Dedifferentiated amniotic fluid mesenchymal stem cell (primary cell): ENCODE results near the gene VKORC1L1.
"Not testable (repeated sequence)": the region's sequence is repeated elsewhere in the genome, so short reads cannot be mapped to it uniquely, and the experiment has no call there.

Experiments used
- DNase-seq: peaks from one replicate; pipeline ENCODE4 v3.0.0-alpha.2; 2016; ENCODE audit errors: extremely low spot score

The VKORC1L1 gene

DNA sequence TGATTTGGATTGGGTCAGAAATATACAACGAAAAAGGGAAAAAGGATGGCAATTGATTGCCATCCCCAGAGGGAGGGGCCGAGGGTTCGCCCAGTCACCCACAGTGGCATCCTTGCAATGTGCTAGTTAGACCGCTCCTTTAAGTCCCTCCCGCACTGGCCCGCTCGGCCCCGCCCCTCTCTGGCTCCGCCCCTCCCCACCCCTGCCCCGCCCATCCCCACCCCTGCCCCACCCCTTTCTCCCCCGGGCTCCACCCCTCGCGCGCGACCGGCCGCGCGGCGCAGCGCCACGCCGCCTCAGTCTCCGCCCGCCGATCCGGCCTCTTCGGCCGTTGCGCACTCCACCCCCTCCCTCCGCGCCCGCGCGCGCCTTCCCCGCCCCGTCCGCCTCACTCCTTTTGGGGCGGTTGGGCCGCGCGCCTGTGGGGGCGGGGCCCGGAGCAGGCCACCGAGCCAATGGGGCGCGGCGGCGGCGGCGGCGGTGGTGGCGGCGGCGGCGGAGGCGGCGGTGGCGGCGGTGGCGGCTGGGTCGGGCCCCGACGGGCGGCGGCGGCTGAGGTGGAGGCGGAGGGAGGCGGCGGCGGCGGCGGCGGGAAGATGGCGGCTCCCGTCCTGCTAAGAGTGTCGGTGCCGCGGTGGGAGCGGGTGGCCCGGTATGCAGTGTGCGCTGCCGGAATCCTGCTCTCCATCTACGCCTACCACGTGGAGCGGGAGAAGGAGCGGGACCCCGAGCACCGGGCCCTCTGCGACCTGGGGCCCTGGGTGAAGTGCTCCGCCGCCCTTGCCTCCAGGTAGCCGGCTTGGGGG lies at the start of gene VKORC1L1:
TSS of gene VKORC1L1 (plus strand) at position 299 of the 806 bp plus-strand sequence. CDS start at position 597, 298 bp downstream.
- peak; percentile 87 for DNase-seq

DNA sequence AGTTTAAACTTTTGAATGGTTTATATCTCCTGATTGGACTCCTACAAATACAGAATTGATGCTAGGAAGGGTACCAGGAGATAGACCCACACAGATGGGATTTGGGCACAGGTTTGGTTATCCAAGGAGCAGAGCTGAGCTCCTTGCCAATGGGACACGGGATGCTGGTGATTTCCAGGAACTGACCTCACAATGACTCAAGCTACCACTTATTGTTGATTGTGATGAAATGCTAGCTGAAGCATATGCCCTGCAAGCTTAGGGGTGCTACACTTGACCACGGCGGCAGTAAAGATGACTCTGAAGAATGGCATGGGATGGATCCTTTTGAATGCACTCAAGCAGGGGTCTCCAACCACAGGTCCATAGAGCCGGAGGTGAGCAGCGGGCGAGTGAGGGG lies 45.5 kb upstream of the VKORC1L1 start:
- no peak for DNase-seq

DNA sequence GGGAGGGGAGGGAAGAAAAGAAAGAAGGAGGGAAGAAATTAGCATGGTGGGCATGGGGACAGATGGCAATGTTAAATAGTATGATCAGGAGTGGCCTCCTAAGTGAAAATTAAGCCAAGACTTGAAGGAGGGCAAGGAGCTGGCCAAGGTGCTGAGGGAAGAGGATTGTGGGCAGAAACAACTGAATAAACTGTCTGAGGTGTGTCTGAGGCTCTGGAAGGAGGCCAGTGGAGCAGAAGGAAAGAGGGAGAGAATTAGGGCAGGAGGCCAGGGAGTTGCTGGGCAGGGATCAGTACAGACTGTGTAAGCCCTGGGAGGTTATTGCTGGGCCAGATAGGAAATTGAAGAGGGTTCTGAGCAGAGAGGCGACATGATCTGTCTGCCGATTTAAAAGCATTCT lies 40.6 kb upstream of the VKORC1L1 start:
- DNase-seq = peak; percentile 15

DNA sequence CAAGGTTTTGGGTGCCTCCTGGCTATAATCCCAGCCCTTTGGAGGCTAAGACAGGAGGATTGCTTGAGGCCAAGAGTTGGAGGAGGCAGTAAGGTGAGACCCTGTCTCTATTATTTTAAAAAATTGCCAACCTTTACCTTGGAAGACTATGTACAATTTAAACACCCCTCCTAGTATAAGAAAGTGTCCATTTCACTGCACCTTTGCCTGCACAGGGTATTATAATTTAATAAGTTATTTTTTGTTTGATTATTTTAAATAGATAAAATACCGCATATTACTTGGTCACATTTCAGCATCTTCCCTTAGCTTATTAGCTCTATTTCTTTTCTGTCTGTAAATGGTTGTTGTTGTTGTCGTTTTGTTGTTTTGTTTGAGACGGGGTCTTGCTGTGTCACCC lies 36.2 kb upstream of the VKORC1L1 start:
- DNase-seq = not testable (repeated sequence)

DNA sequence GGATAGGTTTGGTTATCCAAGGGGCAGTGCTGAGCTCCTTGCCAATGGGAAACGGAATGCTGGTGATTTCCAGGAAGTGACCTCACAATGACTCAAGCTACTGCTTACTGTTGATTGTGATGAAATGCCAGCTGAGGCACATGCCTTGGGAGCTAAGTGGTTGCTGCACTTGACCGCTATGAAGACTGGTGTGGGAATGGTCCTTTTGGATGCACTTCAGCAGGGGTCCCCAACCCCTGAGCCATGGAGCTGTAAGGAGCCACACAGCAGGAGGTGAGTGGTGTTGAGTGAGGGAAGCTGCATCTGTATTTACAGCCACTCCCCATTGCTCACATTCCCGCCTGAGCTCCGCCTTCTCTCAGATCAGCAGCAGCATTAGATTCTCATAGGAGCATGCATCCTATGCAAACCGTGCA lies 35.3 kb upstream of the VKORC1L1 start:
- not testable (repeated sequence) for DNase-seq

DNA sequence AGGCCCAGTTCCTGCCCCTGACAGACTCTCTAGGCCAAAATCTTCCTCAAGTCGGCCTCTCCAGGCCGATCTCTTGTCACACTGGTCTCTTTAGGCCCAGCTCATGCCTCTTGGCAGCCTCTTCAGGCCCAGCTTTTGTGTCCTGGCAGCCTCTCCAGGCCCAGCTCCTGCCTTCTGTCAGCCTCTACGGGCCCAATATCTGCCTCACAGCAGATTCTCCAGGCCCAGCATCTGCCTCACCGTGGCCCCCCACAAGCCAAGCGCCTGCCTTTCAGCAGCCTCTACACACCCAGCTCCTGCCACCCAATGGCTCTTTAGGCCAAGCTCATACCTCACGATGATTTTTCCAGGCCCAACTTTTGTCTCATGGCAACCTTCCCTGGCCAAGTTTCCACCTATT lies 33.0 kb upstream of the VKORC1L1 start:
- no peak for DNase-seq

DNA sequence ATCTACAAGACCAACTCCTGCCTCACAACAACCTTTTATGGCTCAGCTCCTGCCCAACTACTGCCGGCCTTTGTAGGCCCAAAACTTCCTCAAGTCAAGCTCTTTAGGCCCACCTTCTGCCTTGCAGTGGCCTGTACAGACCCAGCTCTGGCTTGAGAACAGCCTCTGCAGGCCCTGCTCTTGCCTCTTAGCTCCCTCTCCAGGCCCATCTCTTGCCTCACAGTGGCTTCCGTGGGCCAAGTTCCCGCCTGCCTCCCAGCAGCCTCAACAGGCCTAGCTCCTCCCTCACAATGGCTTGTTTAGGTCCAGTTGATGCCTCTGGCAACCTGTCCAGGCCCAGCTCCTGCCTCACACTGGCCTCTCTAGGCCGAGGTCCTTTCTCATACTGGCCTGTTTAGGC lies 32.4 kb upstream of the VKORC1L1 start:
- DNase-seq = no peak

DNA sequence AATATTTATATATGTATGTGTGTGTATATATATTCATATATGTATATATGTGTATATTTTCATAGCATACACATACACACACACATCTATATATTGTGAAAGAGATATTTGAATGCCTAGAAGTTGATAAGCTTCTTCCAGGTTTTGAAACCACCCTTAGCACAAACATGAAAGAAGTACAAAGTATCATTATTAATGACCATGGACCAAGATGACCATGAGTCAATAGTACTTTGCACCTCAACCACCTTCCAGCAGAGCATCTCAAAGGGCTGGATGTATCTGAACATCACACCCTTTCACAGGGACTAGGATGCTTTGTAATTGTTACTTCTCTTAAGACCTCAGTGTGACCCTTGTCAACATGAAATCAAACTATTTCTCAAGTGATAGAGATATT lies 29.3 kb upstream of the VKORC1L1 start:
- not testable (repeated sequence) for DNase-seq

DNA sequence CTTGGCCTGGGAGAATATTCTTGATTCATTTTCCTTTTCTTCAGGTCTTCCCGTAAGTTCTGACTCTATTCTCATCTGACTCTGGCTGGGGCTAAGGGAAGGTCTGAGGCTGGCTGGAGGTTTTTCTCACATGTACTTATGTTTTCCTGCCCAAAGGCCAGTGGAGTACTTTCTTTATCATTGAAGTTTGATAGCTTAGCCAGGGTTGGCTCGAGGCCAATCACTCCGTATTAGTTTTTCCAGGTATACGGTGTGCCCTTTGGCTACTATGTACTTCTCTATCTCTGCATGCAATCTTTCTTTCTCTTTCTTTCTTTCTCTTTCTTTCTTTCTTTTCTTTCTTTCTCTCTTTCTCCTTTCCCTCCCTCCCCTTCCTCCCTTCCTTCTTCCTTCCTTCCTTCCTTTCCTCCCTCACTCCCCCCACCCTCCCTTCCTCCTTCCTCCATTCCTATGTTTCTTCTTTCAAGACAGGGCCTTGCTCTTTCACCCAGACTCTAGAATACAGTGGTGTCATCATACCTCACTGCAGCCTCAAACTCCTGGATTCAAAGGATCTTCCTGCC lies 26.8 kb upstream of the VKORC1L1 start:
- no peak for DNase-seq

DNA sequence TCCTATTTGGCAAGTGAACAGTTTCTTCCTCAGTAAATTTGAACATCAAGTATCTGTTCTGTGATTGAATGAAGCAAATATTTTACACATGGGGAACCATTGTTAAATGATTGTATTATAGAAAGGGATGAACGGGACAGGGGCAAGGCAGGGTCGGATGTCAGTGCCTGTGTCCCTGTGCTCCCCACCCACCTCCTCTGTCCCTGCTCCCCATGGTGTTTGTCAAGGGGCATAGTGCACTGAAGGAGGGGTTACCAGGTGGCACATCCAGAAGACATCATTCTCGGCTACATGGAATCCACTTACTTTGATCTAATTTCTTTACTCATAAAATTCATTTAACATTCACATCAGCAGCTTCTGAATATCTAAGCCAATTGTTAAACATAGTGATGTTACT lies 19.4 kb upstream of the VKORC1L1 start:
- not testable (repeated sequence) for DNase-seq

DNA sequence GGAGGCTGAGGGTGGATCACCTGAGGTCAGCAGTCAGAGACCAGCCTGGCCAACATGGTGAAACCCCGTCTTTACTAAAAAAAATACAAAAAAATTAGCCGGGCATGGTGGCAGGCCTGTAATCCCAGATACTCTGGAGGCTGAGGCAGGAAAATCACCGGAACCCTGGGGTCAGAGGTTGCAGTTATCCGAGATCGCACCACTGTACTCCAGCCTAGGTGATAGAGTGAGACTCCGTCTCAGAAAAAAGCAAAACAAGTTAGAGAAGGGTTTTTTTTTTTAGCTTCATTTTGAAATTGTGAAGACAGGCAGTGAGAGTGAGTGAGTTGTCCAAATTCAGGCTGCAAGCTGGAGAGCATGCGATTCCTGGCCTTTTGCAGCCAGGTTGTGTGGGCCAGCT lies 19.0 kb upstream of the VKORC1L1 start:
- not testable (repeated sequence) for DNase-seq

DNA sequence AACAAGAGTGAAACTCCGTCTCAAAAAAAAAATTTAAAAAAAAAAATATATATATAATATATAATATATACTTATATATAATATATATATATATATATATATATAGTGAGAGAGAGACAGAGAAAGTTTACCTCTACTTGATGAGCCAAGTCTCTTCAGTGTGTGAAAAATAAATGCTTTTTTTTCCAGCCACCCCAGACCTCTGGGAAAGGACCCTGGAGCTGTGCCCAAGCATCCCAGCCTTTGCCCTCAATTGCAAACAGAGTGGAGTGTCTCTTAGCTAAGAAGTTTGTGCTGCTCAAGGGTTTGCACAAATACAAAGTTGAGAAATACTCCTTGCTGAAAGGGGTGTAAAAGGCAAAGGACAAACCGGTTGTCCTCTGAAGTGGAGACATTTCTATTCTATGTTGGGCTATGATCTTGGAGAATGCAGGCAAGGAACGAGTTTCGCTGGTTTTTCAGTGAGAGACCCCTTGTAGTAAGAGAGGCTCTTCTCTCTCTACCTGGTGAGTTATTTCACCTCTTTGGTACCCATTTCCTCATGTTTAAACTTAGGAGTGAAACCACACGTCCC lies 15.5 kb upstream of the VKORC1L1 start:
- not testable (repeated sequence) for DNase-seq

DNA sequence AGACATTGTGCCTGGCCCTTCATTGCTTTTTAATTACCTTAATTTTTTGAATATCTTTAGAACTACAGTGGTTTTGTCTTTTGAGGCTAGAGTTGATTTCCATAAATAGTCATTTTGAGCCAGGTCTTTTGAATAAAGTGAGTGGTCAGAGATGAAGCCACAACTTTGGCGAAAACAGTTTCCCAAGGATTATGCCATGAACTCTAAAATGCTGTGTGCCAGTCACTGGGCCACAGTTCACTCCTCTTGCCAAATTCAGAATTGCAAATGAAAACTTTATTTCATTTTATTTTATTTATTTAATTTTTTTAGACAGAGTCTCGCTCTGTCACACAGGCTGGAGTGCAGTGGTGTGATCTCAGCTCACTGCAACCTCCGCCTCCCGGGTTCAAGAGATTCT lies 14.2 kb upstream of the VKORC1L1 start:
- DNase-seq = not testable (repeated sequence)

DNA sequence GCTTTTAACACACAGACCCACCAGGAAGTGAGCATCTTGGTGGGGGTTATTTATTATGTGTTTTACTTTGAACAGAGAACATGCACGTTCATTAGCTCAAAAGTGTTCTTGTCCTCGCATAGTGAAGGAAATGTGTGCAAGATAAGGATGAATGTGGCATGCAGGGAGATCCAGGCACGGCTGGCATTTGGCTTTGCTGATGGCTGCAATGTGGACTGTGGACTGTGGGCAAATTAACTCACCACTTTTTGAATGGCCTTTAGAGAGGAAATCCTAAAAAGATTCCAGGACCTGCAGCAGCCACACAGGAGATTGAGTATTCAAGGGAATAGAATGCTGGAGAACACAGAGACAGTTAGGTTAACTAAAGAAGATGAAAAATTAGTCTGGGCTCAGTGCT lies 6.6 kb upstream of the VKORC1L1 start:
- not testable (repeated sequence) for DNase-seq

DNA sequence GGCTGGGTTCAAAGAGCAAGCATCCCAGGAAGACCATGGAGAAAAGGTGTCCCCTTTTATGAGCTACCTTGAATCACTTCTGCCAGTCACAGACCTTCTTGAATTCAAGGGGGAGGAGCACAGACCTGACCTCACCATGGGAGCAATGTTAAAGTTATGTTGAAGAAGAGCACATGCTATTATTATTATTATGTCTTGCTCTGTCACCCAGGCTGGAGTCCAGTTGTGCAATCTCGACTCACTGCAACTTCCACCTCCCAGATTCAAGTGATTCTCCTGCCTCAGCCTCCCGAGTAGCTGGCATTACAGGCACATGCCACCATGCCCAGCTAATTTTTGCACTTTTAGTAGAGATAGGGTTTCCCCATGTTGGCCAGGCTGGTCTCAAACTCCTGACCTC lies 5.2 kb upstream of the VKORC1L1 start:
- not testable (repeated sequence) for DNase-seq

DNA sequence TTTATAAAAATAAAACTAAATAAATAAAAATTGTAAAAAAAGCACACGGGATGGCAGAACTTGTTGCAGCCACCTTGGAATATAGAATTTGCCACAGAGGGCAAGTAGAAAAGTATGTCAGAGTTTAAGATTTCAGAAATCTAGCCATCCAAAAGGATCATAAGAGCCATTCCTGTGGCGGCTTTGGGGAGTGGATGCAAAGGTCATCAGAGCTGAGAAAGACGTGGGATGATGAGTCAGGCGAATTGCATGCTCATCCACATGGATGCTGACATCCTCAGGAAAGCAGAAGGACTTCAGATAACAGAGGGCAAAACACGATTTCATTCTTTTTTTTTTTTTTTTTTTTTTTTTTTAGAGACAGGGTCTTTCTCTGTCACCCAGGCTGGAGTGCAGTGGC lies 3.6 kb upstream of the VKORC1L1 start:
- DNase-seq = not testable (repeated sequence)

DNA sequence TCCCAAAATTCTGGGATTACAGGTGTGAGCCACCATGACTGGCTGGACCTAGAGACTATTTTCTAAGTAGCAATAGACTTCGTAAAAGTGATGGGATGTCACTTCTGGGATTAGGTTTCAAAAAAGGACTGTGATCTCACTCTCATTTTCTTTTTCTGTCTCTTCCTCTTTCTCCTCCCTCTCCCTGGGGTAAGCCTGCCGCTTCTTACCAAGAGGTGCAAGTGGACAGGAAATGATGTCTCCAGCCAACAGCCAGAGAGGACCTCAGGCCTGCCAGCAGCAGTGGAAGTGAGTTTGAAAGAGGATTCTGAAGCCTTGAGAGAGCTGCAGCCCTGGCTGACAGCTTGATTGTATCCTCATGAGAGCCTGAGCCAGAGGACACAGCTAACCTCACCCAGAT lies 1.4 kb upstream of the VKORC1L1 start:
- DNase-seq = not testable (repeated sequence)

DNA sequence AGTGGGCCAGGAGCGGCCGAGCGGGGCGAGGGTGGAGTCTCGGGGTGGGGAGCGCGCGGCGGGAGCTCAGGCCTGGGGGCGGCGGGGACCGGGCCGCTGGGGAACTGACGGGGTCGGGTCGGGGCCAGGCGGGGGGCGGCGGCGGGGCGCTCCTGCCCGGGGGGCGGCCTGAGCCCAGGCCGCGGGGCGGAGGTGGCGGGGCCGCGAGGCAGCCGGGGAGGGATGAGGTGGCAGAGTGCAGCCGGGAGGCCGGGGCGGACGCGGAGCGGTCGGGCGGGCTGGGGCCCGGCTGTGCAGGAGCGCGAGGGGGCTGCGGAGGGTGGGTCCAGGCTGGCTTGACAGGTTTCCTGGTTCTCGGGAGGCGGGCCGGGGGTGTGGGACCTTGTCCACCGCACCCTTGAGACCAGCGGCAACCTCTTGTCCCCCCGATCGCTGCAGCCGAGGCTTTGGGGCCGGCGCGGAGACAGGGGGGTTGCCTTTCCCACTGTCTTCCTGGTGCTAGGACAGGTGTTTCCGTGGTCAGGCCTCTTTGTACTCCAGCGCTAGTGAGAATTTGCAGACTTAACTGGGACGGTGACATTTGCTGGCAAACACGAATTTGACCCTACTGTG lies 814 bp downstream of the VKORC1L1 start:
- not testable (repeated sequence) for DNase-seq

DNA sequence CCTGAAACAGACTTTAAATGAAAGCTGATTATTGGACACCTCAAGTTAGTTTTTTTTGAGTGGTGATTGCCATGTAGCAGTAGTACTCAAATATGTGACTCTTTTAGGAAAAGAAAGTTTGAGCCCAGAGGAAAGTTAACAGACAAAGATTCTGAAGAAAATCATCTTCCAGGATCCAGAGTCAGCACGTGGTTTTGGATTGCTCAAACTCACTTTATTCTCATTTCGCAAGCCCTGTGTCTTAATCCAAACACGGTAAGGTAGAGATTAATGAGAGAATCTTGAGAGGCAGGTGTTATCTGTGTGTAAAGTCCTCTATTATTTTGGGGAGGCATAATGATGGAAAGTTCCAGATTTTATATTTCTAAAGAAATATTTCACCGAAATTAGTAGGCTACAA lies 2.8 kb downstream of the VKORC1L1 start:
- DNase-seq = not testable (repeated sequence)

DNA sequence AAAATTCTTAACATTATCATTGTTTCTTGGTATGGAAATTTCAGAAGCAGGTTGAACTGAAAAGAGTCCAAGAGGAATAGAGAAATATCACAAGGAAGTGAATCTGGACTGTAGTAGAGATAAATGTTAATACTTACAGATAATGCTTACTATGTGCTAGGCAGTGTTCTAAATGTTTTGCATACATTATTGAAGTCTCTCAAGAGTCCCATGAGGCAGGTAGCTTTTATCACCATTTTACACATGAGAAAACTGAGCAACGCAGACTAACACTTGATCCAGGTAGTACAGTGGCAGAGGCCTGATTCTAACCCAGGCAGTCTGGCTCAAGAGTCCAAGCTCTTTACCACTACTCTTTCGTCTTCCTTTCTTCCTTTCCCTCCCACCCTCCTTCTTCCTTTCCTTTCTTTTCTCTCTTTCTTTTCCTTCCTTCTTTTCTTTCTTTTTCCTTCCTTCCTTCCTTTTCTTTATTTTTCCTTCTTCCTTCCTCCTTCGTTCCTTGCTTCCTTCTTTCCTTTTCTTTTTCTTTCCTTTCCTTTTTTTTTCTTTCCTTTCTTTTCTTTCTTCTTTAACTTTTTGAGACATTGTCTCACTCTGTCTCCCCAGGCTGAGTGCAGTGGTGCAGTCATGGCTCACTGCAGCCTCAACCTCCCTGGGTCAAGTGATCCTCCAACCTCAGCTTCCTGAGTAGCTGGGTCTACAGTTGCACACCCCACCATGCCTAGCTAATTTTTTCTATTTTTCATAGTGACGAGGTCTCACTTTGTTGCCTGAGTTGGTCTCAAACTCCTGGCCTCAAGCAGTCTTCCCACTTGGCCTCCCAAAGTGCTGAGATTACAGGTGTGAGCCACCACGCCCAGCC lies 6.6 kb downstream of the VKORC1L1 start:
- DNase-seq = not testable (repeated sequence)

DNA sequence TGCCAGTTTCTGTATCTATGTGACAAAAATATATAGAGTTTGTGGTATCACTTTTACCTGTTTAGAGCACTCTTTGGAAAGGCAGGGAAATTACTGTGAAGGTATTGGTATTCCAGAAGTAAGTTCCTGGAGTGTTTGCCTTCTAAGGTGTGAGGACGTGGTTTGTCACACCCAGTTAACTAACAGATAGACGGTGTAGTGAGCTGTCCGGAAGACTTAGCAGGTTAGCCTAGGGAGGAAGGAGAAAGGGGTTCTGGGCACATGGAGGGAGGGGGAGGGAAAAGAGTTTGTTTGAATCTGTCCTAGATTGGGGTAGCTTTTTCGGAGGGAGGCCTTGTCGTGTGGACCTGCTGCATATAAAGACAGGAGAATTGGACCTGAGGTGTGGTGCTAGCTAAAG lies 7.4 kb downstream of the VKORC1L1 start:
- not testable (repeated sequence) for DNase-seq

DNA sequence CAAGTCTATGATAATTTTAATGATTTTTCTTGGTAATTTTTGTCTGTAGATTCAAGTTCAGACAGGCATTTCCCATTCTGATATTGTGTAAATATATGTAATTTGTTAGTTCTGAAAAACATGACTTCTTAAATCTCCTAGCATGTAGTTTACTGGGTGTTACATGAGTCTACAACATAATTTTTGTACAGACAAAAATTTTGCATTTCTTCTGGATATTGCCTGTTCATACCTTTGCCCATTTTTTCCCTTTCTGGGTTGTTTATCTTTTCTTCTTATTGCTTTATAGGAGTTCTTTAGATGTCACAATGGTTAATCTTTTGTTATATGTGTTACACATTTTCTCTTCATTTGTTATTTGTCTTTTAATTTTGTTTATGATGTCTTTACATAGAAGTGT lies 12.1 kb downstream of the VKORC1L1 start:
- DNase-seq = not testable (repeated sequence)
